Coronary artery (tissue), 2 donors: ENCODE results near the gene UNC13D.

Source experiments
- DNase-seq: peaks from one replicate; pipeline ENCODE4 v3.0.0-alpha.2; 2017; ENCODE audit warnings: low spot score
- H3K27ac ChIP-seq, 2 donors: fragments of 200-600 bp; sonication (generic); one replicate each; pipeline ENCODE4 v1.5.1; 2016 to 2019
- H3K4me3 ChIP-seq: fragments of 200-600 bp; sonication (generic); 2 replicates; pipeline ENCODE4 v1.5.1; 2016; ENCODE audit warnings: mild to moderate bottlenecking, moderate library complexity
- TF ChIP-seq, protein P1 (sequence below): fragments of 200-600 bp; sonication (generic); IDR thresholded peaks from one replicate; pipeline ENCODE4 v1.5.1; 2019; ENCODE audit warnings: antibody characterized with exemption

The UNC13D gene

GRCh38 chr17:75795820-75796607, 48.2 kb downstream of the UNC13D start:
- TF ChIP-seq, protein P1, sequence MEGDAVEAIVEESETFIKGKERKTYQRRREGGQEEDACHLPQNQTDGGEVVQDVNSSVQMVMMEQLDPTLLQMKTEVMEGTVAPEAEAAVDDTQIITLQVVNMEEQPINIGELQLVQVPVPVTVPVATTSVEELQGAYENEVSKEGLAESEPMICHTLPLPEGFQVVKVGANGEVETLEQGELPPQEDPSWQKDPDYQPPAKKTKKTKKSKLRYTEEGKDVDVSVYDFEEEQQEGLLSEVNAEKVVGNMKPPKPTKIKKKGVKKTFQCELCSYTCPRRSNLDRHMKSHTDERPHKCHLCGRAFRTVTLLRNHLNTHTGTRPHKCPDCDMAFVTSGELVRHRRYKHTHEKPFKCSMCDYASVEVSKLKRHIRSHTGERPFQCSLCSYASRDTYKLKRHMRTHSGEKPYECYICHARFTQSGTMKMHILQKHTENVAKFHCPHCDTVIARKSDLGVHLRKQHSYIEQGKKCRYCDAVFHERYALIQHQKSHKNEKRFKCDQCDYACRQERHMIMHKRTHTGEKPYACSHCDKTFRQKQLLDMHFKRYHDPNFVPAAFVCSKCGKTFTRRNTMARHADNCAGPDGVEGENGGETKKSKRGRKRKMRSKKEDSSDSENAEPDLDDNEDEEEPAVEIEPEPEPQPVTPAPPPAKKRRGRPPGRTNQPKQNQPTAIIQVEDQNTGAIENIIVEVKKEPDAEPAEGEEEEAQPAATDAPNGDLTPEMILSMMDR = no peak
- Histone ChIP-seq H3K4me3 (no peak overlapping the region), H3K27ac (no peak overlapping the region)
- DNase-seq = no peak

- no peak overlapping the region for H3K27ac ChIP-seq
- H3K4me3 ChIP-seq = no peak overlapping the region
- TF ChIP-seq, protein P1 = no peak
- DNase-seq = no peak
These were observed 50.7 kb downstream of the UNC13D start for GRCh38 chr17:75793460-75793859.

- TF ChIP-seq, protein P1 = no peak
- Histone ChIP-seq H3K27ac (no peak overlapping the region), H3K4me3 (no peak overlapping the region)
- no peak for DNase-seq
These were observed 53.0 kb downstream of the UNC13D start for GRCh38 chr17:75791254-75791653.

DNA sequence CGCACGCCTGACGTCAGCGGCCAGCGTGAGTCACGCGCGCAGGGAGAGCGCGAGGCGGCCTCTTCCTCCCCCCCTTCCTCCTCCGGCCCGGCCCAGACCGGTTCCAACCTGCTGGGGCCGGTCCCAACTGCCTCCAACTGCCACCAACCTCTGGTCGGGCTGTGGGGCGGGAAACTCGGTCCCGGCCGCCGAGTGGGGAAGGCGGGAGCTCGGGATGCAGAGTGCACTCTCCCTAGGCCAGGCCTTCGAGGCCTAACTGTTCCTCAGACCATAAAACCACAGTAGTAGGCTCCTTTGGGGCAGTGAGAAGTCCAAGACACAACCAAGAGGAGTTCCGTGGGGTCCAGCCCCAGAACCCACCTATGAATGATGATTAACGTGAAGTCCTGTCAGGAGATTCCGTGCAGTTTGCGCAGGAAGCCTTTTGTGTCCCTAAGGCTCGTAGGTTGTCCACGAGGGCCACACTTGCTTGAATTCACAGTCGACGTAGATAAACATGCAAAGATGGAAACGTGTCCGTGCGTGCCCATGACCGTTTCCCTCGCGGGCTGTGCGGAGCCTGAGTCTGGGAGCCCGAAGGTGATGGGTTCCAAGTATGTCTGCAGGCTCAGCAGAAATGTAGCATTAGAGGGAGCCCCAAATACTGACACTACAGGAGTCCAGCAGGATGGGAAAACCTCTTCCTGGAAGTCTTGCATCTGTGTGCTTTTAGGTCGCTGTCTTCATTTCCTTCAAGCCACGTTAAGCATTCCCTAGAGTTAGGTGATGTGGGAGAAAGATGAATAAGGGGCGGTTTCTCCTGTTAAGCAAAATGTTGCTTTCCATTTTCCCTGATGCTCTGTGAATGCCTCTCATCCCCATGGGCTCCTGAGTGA, 59.0 kb downstream of the UNC13D start:
- H3K27ac ChIP-seq = peak overlapping the region; percentile 98 to 99
- peak; percentile 97 for DNase-seq
- TF ChIP-seq, protein P1 = no peak
- H3K4me3 ChIP-seq = peak overlapping the region; percentile 87

- TF ChIP-seq, protein P1 = no peak
These were observed 59.7 kb downstream of the UNC13D start, which contains the start of gene UNK for GRCh38 chr17:75784473-75785015. Gene UNK, plus strand, starts transcription at chr17:75784806. Its CDS starts 75 bp downstream, at chr17:75784881.

GRCh38 chr17:75783803-75784472, 60.3 kb downstream of the UNC13D start:
- TF ChIP-seq, protein P1 = no peak
- Histone ChIP-seq H3K4me3 (peak overlapping the region; percentile 87), H3K27ac (peak overlapping the region; percentile 98 to 99)
- DNase-seq = peak; percentile 81

More at GRCh38 chr17:75784473-75785015, 59.7 kb downstream of the UNC13D start, which contains the start of gene UNK:
- Histone ChIP-seq H3K4me3 (peak within 1 kb of the TSS; percentile 87), H3K27ac (peak within 1 kb of the TSS; percentile 98 to 99)
- DNase-seq = peak; percentile 99
